Fibroblast of lung (primary cell): ENCODE data around the gene DTYMK. TPM values are rescaled to one million over a fixed set of nuclear protein-coding genes. Genes with fewer than 3 reads are reported as not detected.
"Not testable (repeated sequence)": the region's sequence is repeated elsewhere in the genome, so short reads cannot be mapped to it uniquely, and the experiment has no call there.

Experiments used
- DNase-seq, 2 donors: peaks; one replicate each; pipeline versions ENCODE4 v3.0.0 to v3.0.0-alpha.2; 2010; ENCODE audit warnings: low read depth in 2 of 2
- H2AFZ ChIP-seq: 2 replicates; pipeline ENCODE4 v1.5.1; 2012; ENCODE audit warnings: low read length, control low read depth, inconsistent platforms
- H3K27ac ChIP-seq: 2 replicates; pipeline ENCODE4 v1.5.1; 2011; ENCODE audit warnings: low read length, control low read depth; ENCODE audit not compliant: insufficient read depth
- H3K27me3 ChIP-seq: 2 replicates; pipeline ENCODE4 v1.5.1; 2011; ENCODE audit warnings: mild to moderate bottlenecking, low read length; ENCODE audit not compliant: control insufficient read depth, insufficient read depth
- H3K36me3 ChIP-seq: 2 replicates; pipeline ENCODE4 v1.5.1; 2011; ENCODE audit warnings: low read length; ENCODE audit not compliant: control insufficient read depth, insufficient read depth
- H3K4me1 ChIP-seq: 2 replicates; pipeline ENCODE4 v1.5.1; 2011; ENCODE audit warnings: low read length; ENCODE audit not compliant: control insufficient read depth, insufficient read depth; ENCODE audit errors: extremely low read depth
- H3K4me2 ChIP-seq: 2 replicates; pipeline ENCODE4 v1.5.1; 2011; ENCODE audit warnings: low read length, control low read depth; ENCODE audit not compliant: insufficient read depth; ENCODE audit errors: extremely low read depth
- H3K4me3 ChIP-seq, 4 experiments: fragments of 200-600 bp in 1 of 4; sonication (generic) in 1 of 4; replicated peaks in 1 of 4; 2 replicates each; pipeline ENCODE4 v1.5.1; 2011 to 2016; ENCODE audit warnings: low read length in 4 of 4, low read depth in 3 of 4, mild to moderate bottlenecking in 3 of 4, control low read depth in 2 of 4, inconsistent platforms in 1 of 4, mixed read lengths in 1 of 4; ENCODE audit not compliant: insufficient read depth in 1 of 4; ENCODE audit errors: control extremely low read depth in 1 of 4
- H3K79me2 ChIP-seq: 2 replicates; pipeline ENCODE4 v1.5.1; 2012; ENCODE audit warnings: mild to moderate bottlenecking, low read length, inconsistent platforms; ENCODE audit not compliant: control insufficient read depth, insufficient read depth
- H3K9ac ChIP-seq: 2 replicates; pipeline ENCODE4 v1.5.1; 2011; ENCODE audit warnings: mild to moderate bottlenecking, low read length, control low read depth; ENCODE audit not compliant: insufficient read depth
- H3K9me3 ChIP-seq: 2 replicates; pipeline ENCODE4 v1.5.1; 2012; ENCODE audit warnings: low read depth, low read length; ENCODE audit not compliant: control insufficient read depth, insufficient read depth
- H4K20me1 ChIP-seq: 2 replicates; pipeline ENCODE4 v1.5.1; 2011; ENCODE audit warnings: low read length; ENCODE audit not compliant: control insufficient read depth, insufficient read depth; ENCODE audit errors: extremely low read depth
- CTCF ChIP-seq, 2 donors: IDR thresholded peaks in 1 of 2; conservative IDR thresholded peaks in 1 of 2; 1 replicate in 1 of 2; 2 replicates in 1 of 2; pipeline ENCODE4 v1.5.1; 2011 to 2012; ENCODE audit warnings: low read length in 2 of 2, control low read depth in 1 of 2, inconsistent platforms in 1 of 2, low read depth in 1 of 2, mild to moderate bottlenecking in 1 of 2
- EZH2 ChIP-seq: IDR thresholded peaks from 2 replicates; pipeline ENCODE4 v1.5.1; 2012; ENCODE audit warnings: low read length, control low read depth, mild to moderate bottlenecking; ENCODE audit errors: missing control alignments
- polyA plus RNA-seq, 2 donors: library from polyadenylated mRNA; depleted of rRNA in 1 of 2; stranded (reverse) in 1 of 2; unstranded in 1 of 2; fragments of >200 nt; gene quantifications; 2 replicates each; pipeline ENCODE4 v1.2.1, GENCODE V29; 2011 to 2012; ENCODE audit warnings: missing spikeins in 1 of 2
- total RNA-seq: library from RNA; depleted of rRNA; stranded (reverse); fragments of >200 nt; gene quantifications from 2 replicates; pipeline ENCODE4 v1.2.1, GENCODE V29; 2014

Gene DTYMK
- total and polyA plus RNA-seq, 2 donors (not counting 1 experiment from before 2014, with no cell fraction given), result 19.0 to 25.3 TPM

- Histone ChIP-seq H3K27me3 (no peaks in the 10 kb centered on the region), H3K9me3 (no peaks in the 10 kb centered on the region), H3K9ac (peak overlapping the region; percentile 16), H3K36me3 (no peaks in the 10 kb centered on the region), H3K4me2 (peak overlapping the region; percentile 59), H3K4me1 (no peaks in the 10 kb centered on the region), H3K4me3 (peak overlapping the region; percentile 29 to 60 (median 44)), H2AFZ (peak overlapping the region; percentile 82), H4K20me1 (no peaks in the 10 kb centered on the region), H3K27ac (no peak overlapping the region), H3K79me2 (no peaks in the 10 kb centered on the region)
- TF ChIP-seq CTCF (conservative IDR thresholded peaks at IDR 0.05 in 1 of 2, IDR thresholded peaks at IDR 0.05 in 1 of 2; ENCODE audit: low read depth in 1 of 2, low read length in 2 of 2) (peak in 1 of 2 donors; percentile 10), EZH2 (no peak)
- no peak for DNase-seq
These were observed 47.5 kb upstream of the DTYMK start for GRCh38 chr2:241734208-241734466.

GRCh38 chr2:241733391-241734207 lies 47.0 kb upstream of the DTYMK start:
- no peak for DNase-seq
- H3K4me1 ChIP-seq, result no peaks in the 10 kb centered on the region
- no peak overlapping the region for H3K27ac ChIP-seq
- H4K20me1 ChIP-seq, result no peaks in the 10 kb centered on the region
- no peaks in the 10 kb centered on the region for H3K27me3 ChIP-seq
- peak overlapping the region; percentile 16 for H3K9ac ChIP-seq
- TF ChIP-seq EZH2 (no peak), CTCF (conservative IDR thresholded peaks at IDR 0.05 in 1 of 2, IDR thresholded peaks at IDR 0.05 in 1 of 2; ENCODE audit: low read depth in 1 of 2, low read length in 2 of 2) (no peak)
- H2AFZ ChIP-seq, result peak overlapping the region; percentile 82
- H3K79me2 ChIP-seq, result no peaks in the 10 kb centered on the region
- no peaks in the 10 kb centered on the region for H3K36me3 ChIP-seq
- H3K4me2 ChIP-seq, result peak overlapping the region; percentile 59
- no peaks in the 10 kb centered on the region for H3K9me3 ChIP-seq
- peak overlapping the region; percentile 29 to 60 (median 44) for H3K4me3 ChIP-seq

GRCh38 chr2:241732513-241733186 lies 46.0 kb upstream of the DTYMK start:
- H3K4me2 ChIP-seq, H3K4me1 ChIP-seq: not testable (repeated sequence)

More at GRCh38 chr2:241732513-241733186, 46.0 kb upstream of the DTYMK start:
- H3K27ac ChIP-seq, H3K9ac ChIP-seq, H3K9me3 ChIP-seq, H3K4me3 ChIP-seq, H3K36me3 ChIP-seq, H3K79me2 ChIP-seq, H3K27me3 ChIP-seq, H4K20me1 ChIP-seq: not testable (repeated sequence)
- DNase-seq, result peak; percentile 10 to 42
- TF ChIP-seq CTCF (conservative IDR thresholded peaks at IDR 0.05 in 1 of 2, IDR thresholded peaks at IDR 0.05 in 1 of 2; ENCODE audit: low read depth in 1 of 2, low read length in 2 of 2), result peak; percentile 21 to 27
- H2AFZ ChIP-seq, result peak overlapping the region; percentile 33
